ENCODE measurements around the gene ZMYND8.
"Not testable (repeated sequence)": the region's sequence is repeated elsewhere in the genome, so short reads cannot be mapped to it uniquely, and the experiment has no call there.

The ZMYND8 gene

GRCh38 chr20:47220161-47220582 is 136.3 kb downstream of the ZMYND8 start:
- DNase-seq, result peak; percentile 41 to 44

GRCh38 chr20:47217482-47218446 is 138.7 kb downstream of the ZMYND8 start:
- DNase-seq, result no peak

- DNase-seq, result no peak
These were observed 139.6 kb downstream of the ZMYND8 start for GRCh38 chr20:47216819-47217410.

- DNase-seq, result no peak
These were observed 140.7 kb downstream of the ZMYND8 start for GRCh38 chr20:47215653-47216397.

- DNase-seq, result no peak
These were observed 142.5 kb downstream of the ZMYND8 start for GRCh38 chr20:47213966-47214365.

GRCh38 chr20:47212606-47213207 is 143.8 kb downstream of the ZMYND8 start:
- no peak for DNase-seq

GRCh38 chr20:47211036-47211435 is 145.5 kb downstream of the ZMYND8 start:
- DNase-seq, result no peak

- no peak for DNase-seq
These were observed 146.0 kb downstream of the ZMYND8 start for GRCh38 chr20:47210470-47210869.

GRCh38 chr20:47209982-47210381 is 146.5 kb downstream of the ZMYND8 start:
- no peak for DNase-seq

- DNase-seq, result no peak
These were observed 147.8 kb downstream of the ZMYND8 start for GRCh38 chr20:47208534-47209174.

GRCh38 chr20:47206962-47207641 is 149.4 kb downstream of the ZMYND8 start:
- no peak for DNase-seq

- DNase-seq, result not testable (repeated sequence)
These were observed 149.9 kb downstream of the ZMYND8 start for GRCh38 chr20:47206552-47206951.

- DNase-seq, result peak; percentile 10 to 58
These were observed 150.8 kb downstream of the ZMYND8 start for GRCh38 chr20:47205577-47206123.

- not testable (repeated sequence) for DNase-seq
These were observed 151.7 kb downstream of the ZMYND8 start for GRCh38 chr20:47204850-47205122.

GRCh38 chr20:47204008-47204849 is 152.3 kb downstream of the ZMYND8 start:
- no peak for DNase-seq

- no peak for DNase-seq
These were observed 153.5 kb downstream of the ZMYND8 start for GRCh38 chr20:47202733-47203667.

- no peak for DNase-seq
These were observed 155.3 kb downstream of the ZMYND8 start for GRCh38 chr20:47201074-47201730.

GRCh38 chr20:47198996-47199552 is 157.4 kb downstream of the ZMYND8 start:
- DNase-seq, result no peak

- DNase-seq, result no peak
These were observed 158.2 kb downstream of the ZMYND8 start for GRCh38 chr20:47198254-47198671.
